ENCODE data around the gene DNAJC30. TPM values are rescaled to one million over a fixed set of nuclear protein-coding genes. Genes with fewer than 3 reads are reported as not detected.

The DNAJC30 gene
- total RNA-seq, 1 experiment from 2014 or later = 6.8 TPM

DNA sequence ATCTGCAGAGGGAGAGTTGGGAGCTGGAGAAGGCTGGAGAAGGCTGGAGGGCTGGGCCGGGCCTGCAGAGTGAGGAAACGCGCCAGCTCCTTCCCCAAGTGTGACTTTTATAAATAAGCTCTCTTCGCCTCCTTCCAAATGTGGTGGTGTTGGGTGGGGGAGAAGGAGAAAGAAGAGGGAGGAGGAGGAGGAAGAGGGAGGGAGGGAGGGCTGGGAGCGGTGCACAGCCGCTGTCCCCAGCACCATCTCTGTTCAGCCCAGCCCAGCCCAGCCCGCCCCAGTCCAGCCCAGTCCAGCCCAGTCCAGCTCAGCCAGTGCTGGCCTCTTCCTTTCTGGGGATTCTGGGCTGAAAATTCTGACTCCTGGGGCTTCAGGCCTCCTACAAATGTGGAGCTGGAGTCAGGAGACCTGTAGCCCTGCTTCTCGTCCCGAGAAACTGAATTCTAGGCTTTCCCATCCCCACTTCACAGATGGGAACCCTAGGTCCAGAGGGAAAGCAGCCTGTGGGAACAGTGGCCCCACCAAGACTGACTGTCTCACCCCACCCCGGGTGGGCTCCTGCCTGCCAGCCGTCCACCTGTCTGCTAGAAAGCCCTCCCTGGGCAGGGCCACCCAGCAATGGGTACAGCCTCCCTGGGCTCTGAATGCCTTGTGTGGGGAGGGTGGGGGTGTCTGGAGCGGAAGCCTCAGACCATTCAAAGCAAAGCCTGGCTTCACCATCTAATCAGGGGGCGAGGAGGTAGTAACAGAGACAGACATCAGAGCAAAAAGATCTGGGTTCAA lies 34.0 kb upstream of the DNAJC30 start (continued):
- no peak for TF ChIP-seq NFE2L1 (CRISPR knock-in tag; IDR thresholded peaks at IDR 0.05)
- TF ChIP-seq ERG (CRISPR knock-in tag; IDR thresholded peaks at IDR 0.05) = no peak
- no peak for TF ChIP-seq CREB1 (CRISPR knock-in tag; IDR thresholded peaks at IDR 0.05)
- TF ChIP-seq ZNF219 (CRISPR knock-in tag; IDR thresholded peaks at IDR 0.05; ENCODE audit: borderline replicate concordance) = no peak
- TF ChIP-seq SMAD3 (CRISPR knock-in tag; IDR thresholded peaks at IDR 0.05; ENCODE audit: borderline replicate concordance) = no peak
- no peak for TF ChIP-seq E2F5 (CRISPR knock-in tag; IDR thresholded peaks at IDR 0.05)

DNA sequence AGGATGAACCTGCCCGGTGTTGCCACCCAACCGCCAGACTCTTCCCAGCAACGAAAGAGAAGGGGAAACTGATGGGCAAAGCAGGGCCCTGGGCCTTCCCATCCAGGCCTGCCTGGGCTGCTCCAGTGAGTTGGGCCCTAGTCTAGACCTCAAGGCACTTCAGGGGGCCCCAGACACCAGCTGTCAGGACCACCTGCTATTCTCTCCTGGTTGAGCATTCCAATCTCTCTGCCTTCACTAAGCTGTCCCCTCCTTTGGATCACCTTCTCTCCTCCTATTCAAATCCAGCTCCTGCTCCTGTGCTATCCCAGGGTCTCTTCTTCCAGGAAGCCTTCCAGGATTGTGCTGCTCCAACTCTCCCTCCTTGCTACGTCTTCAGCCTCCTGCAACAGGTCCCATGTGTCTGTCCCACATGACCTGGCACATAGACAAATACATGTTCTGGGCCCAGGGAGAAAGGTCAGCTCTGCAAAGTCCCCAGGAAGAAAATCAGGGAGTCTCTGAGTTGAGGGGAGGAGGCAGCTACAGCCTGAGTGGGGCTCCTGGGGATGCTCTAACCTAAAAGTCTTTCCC lies 33.2 kb upstream of the DNAJC30 start:
- POLR2A ChIA-PET = interaction anchor here (0.6 kb wide), 1 partner anchor 23 kb away, joined by 7 read pairs; no protein-coding TSS in a partner anchor
- CTCF ChIA-PET = interaction anchor here (0.7 to 5.0 kb wide), 4 partner anchors 9 to 110 kb away, joined by 3 to 25 read pairs (median 12); no protein-coding TSS in a partner anchor
- peaks cover 31% of the 10 kb centered on the region for H3K27me3 Mint-ChIP-seq (ENCODE audit: low read depth)
- TF ChIP-seq CTCF (IDR thresholded peaks at IDR 0.05) (no peak), ELF4 (CRISPR knock-in tag; IDR thresholded peaks at IDR 0.05; ENCODE audit: low read depth) (no peak), CREB1 (CRISPR knock-in tag; IDR thresholded peaks at IDR 0.05) (no peak), NFYB (CRISPR knock-in tag; conservative IDR thresholded peaks at IDR 0.05; ENCODE audit: low read depth) (no peak), FOXK1 (CRISPR knock-in tag; IDR thresholded peaks at IDR 0.05) (no peak), PREB (CRISPR knock-in tag; IDR thresholded peaks at IDR 0.05; ENCODE audit: borderline replicate concordance) (no peak)
- TF ChIP-seq, protein P1, sequence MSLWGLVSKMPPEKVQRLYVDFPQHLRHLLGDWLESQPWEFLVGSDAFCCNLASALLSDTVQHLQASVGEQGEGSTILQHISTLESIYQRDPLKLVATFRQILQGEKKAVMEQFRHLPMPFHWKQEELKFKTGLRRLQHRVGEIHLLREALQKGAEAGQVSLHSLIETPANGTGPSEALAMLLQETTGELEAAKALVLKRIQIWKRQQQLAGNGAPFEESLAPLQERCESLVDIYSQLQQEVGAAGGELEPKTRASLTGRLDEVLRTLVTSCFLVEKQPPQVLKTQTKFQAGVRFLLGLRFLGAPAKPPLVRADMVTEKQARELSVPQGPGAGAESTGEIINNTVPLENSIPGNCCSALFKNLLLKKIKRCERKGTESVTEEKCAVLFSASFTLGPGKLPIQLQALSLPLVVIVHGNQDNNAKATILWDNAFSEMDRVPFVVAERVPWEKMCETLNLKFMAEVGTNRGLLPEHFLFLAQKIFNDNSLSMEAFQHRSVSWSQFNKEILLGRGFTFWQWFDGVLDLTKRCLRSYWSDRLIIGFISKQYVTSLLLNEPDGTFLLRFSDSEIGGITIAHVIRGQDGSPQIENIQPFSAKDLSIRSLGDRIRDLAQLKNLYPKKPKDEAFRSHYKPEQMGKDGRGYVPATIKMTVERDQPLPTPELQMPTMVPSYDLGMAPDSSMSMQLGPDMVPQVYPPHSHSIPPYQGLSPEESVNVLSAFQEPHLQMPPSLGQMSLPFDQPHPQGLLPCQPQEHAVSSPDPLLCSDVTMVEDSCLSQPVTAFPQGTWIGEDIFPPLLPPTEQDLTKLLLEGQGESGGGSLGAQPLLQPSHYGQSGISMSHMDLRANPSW (CRISPR knock-in tag; conservative IDR thresholded peaks at IDR 0.05; ENCODE audit: low read depth) = no peak
- H3K9me3 Mint-ChIP-seq = no peaks in the 10 kb centered on the region
- ATAC-seq = no peak
- H3K4me1 Mint-ChIP-seq = no peaks in the 10 kb centered on the region
- no peaks in the 10 kb centered on the region for H3K36me3 Mint-ChIP-seq
- H3K27ac Mint-ChIP-seq = no peak overlapping the region
- H3K4me3 Mint-ChIP-seq = no peak overlapping the region
- no peak for DNase-seq (ENCODE audit: low spot score)
